Limb (tissue), 2 donors: Measurements from ENCODE around the gene EFCAB8.
"Not testable (repeated sequence)": the region's sequence is repeated elsewhere in the genome, so short reads cannot be mapped to it uniquely, and the experiment has no call there.

Source experiments
- DNase-seq, 2 donors: peaks; one replicate each; pipeline ENCODE4 v3.0.0-alpha.2; 2016; ENCODE audit errors: extremely low spot score in 2 of 2

The EFCAB8 gene

DNA sequence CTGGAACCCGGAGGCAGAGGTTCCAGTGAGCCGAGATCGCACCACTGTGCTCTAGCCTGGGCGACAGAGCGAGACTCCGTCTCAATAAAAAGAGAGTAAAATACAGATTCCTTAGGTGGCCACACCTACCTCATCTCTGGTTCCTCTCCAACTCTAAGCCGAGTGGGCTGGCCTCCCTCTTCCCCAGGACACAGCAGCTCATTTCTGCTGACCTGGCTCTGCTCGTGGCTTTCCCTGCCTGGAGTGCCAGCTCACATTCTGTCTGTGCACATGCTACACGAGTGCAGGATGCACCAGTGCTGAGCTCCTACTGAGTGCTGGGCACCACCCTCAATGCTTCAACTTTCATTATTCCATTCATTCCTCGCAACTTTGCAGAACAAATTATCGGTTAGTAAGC, 28.8 kb downstream of the EFCAB8 start:
- no peak for DNase-seq

GRCh38 chr20:32888636-32889035, 29.9 kb downstream of the EFCAB8 start:
- no peak for DNase-seq

DNA sequence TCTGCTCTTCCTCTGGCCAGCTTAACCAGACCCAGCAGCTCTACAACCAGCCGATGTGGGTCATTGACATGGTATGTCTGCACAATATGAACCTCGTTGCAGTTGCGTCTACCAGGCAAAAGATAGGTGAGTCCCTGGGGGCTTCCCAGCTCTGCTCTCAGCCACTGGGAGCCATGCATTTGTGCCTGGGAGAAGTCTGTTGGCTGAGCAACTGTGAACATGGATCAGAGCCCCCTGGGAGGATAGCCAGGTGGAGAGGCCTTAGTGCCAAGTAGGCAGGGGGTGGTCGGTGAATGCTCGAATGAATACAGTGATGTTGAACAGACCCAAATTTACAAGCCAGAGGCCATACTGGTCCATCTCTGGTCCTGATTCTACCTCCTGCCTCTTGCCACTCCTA, 30.6 kb downstream of the EFCAB8 start:
- no peak for DNase-seq

GRCh38 chr20:32891491-32891890, 32.8 kb downstream of the EFCAB8 start:
- DNase-seq, result no peak

GRCh38 chr20:32891926-32892660, 33.4 kb downstream of the EFCAB8 start:
- no peak for DNase-seq

DNA sequence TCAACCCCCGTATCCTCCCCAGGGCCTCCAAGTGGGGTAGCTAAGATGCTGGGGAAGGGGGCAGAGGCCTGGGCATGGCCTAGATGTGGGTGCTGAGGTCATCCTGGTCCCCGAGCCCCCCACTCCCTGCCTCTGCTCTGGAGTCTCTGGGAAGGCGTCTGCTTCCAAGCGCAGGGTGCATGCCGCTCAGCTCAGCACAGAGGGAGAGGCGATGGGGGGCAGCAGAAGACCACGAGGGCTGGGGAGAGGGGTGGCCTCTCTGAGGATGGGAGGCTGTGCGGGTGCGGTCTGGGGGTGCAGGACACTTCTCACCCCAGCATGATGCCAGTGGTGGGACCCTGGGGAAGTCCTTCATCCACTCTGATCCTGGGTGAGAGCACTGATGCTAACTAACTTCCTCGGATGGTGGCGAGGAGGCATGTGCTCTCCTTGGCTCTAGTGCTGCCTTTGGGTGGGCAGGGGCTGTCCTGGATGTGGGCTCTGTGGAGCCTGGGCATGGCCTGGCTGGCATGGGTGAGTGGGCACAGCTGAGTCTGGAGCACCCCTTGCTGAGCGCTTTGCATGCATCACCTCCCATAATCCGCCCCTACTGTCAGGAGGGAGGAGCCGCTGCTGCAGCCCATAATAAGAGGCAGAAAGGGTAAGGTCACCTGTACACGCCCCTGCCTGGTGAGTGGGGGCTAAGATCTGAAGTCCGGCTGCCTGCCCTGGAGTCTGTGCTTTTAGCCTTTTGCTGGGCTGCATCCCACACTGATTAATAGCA, 34.7 kb downstream of the EFCAB8 start:
- no peak for DNase-seq

DNA sequence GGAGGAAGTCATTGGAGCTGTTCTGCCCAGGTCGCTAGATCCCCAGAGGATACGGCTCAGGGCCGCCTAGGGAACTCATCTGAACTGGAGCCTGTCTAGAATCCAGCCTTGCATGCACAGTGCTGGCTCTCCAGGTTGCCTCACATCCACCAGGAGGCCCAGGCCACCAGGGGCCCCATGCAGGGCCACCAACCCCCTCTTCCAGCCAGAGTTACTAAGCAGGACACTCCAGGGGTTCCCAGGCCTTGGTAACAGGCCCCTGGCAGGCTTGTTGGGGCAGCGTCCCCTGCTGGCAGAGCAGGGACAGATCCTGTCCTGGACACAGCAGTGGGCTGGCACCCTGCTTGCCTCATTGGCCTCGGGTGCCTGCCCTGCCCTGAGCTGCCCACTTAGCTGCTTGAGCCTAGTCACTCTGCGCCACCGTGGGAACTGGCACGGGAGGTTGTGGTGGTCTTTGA, 35.3 kb downstream of the EFCAB8 start:
- no peak for DNase-seq

- no peak for DNase-seq
These were observed 36.1 kb downstream of the EFCAB8 start for GRCh38 chr20:32894711-32895355.

GRCh38 chr20:32896521-32897280, 38.0 kb downstream of the EFCAB8 start:
- DNase-seq, result no peak

GRCh38 chr20:32898729-32899128, 40.0 kb downstream of the EFCAB8 start:
- DNase-seq, result no peak

GRCh38 chr20:32902456-32903420, 44.0 kb downstream of the EFCAB8 start:
- DNase-seq, result peak; percentile 61 to 62

- DNase-seq, result no peak
These were observed 45.0 kb downstream of the EFCAB8 start for GRCh38 chr20:32903666-32904175.

GRCh38 chr20:32904678-32905077, 46.0 kb downstream of the EFCAB8 start:
- not testable (repeated sequence) for DNase-seq

DNA sequence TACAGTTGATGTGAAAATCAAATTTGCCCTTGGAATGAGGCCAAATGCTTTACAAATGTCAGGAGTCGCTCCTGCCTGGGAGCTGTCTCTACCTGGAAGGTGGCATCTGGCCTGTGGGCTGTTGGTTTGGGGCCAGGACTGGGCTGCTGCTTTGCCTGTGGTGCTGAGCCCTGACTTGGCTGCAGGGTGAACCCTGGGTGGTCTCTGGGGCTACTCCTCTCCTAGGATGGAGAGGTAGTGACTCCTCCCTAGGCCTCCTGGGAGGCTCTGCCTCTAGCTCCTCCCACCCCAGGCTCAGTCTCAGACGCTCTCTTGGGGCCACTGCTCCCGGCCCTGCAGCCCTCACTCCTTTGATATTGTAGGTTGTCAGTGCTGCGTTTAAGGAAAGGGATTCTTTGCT, 47.5 kb downstream of the EFCAB8 start:
- no peak for DNase-seq

DNA sequence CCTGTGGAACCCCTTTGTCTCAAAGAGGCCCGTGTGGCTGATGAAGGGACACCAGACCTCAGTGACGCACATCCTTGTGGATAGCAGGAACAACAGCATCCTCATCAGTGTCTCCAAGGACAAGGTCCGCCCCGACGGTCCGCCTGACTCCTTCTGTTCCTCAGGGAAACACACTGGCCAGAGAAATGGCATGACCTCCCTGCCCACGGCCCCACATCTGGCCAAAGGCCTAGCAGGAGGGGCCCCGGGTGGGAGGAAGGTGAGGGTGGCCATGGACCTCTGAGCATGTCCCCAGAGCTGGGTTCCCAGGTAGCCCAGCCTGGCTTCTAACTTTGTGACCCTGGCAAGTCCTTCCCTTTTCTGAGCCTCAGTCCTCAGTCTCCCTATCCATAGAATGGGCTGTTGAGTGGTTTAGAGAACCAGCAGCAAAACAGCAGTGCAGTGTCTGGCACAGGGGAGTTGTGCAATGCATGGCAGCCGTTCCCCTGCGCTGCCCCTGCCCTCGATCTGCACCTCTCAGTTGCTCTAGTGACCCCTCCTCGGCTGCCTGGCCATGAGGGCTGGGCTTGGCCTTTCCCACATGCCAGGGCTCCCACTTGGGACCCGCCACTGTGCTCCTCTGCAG, 48.3 kb downstream of the EFCAB8 start:
- DNase-seq, result no peak

GRCh38 chr20:32907886-32908285, 49.2 kb downstream of the EFCAB8 start:
- DNase-seq, result no peak

DNA sequence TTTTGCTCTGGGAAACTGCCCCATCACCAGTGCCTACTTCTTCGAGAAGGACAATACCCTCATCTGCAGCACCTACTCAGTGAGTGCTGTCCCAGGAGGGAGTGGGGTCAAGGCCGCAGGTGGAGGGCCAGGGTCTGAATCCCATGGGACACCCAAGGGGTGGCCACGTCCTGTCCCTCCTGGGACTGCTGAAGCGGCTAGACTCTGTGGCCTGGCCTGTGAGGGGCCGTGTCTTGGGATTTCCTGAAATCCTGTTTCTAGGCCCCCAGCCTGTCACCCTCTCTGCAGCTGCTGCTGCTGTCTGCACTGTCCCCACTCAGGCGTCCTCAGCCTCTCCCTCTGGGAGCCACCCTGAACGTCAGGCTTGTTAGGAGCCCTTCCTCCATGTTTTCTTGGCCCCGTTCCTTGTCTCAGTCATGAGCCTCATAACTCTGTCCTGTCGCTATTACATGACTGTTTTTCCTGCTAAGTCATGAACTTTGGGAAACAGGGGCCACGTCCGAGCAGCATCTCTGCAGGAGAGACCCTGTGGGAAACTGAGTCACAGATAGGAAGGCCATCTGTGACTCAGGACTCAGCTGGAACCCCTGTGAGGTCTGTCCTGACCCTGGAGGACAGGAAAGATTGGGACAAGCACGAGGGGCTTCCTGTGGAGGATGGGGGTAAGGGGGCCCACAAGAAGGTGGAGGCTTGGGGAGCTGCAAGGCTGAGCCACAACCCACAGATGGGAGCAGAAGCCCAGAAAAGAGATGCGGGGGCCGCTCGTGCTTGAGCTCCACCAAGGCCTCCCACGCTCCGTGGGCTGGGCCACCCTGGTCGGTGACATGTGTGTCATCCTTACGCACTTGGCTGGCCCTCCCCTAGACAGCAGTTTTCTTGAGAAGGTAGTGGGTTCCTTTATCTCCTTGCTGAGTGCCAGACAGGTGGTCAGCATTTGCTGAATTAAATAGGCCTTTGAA, 49.9 kb downstream of the EFCAB8 start:
- no peak for DNase-seq

DNA sequence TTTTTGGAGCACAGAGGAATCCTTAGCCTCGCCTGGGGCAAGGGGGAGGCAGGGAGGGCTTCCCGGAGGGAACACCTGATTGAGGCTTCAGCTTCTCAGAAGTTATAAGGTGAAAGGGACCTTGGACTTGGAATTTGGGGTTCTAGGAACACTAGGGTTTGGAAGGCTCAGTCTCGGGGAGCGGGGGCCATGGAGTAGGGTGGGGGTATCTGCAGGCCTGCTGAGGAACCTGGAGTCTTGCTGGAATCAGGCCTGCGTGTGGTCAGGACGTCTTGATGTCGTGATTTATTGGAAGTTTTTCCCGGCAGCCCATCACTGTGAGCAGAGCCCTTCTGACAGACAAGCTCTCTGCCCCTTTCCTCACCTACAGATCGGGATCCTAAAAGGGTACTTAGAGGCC, 50.7 kb downstream of the EFCAB8 start:
- no peak for DNase-seq
